Right kidney (tissue), 1 donor: ENCODE data around the gene CBX4.

ENCODE experiments used
- DNase-seq: peaks from one replicate; pipeline ENCODE4 v3.0.0-alpha.2; 2016

CBX4 gene

DNA sequence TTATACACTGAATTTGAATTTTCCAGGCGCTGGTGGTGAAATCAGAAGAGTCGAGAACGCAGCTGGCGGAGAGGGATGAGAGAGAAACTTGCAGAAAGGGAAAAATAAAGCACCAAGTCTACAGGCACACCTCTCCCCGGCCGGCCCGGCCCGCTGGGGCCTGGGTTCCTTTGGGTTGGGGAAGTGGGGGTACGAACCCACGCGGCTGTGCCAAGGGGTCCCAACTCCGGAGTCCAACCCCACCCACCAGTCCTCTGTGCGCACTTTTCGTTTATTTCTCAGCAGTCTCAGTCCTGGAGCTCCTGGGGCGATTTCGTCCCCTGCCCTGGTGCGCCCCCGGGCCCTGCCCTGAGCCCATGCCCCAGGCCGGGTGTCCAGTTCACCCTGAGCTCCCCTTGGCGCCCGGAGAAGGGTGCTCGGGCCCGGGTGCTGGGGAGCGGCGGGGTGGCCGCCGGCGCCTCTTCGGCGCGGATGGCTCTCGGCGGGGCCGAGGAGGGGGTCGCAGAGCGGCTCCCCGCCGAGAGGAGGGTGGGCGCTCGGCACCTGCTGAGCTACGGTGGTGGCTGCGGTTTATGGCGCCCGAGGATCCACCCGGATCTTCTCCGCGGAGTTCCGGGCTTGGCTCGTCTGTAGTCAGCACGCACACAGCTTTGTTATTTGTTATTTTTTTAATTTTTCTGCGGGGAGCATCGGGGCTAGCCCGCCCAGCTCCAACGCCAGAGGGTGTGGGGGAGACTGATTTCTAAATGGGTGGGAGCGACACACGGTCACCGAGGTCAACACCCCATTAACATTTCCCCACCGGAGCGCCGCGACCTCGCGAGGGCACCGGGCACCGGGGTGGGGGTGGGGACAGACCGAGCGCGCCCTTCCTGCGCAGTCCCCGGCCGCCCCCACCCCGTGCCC lies 26.6 kb downstream of the CBX4 start:
- DNase-seq = peak; percentile 80

DNA sequence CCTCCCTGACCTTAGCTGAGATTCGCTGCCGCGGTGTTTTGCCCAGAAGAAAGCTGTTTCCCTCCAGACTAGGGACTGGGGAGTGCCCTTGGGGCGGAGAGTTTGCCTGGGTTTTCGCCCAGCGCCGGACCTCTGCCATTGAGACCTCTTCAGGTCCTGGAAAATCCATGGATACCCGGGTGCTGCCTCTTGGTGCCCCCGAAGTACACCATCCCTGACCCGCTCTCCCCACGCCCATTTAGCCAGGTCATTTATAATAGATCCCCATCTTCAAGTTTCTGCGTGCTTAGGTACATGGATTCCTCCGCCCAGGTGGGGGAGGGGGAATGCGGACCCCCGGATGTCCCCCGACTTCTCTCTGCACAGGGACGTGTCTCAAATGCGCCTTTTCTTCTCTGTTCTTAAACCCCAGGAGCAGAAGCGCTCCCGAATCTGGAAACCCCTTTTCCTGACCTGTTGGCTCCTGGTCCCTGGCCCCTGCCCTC lies 27.3 kb downstream of the CBX4 start:
- DNase-seq = no peak

DNA sequence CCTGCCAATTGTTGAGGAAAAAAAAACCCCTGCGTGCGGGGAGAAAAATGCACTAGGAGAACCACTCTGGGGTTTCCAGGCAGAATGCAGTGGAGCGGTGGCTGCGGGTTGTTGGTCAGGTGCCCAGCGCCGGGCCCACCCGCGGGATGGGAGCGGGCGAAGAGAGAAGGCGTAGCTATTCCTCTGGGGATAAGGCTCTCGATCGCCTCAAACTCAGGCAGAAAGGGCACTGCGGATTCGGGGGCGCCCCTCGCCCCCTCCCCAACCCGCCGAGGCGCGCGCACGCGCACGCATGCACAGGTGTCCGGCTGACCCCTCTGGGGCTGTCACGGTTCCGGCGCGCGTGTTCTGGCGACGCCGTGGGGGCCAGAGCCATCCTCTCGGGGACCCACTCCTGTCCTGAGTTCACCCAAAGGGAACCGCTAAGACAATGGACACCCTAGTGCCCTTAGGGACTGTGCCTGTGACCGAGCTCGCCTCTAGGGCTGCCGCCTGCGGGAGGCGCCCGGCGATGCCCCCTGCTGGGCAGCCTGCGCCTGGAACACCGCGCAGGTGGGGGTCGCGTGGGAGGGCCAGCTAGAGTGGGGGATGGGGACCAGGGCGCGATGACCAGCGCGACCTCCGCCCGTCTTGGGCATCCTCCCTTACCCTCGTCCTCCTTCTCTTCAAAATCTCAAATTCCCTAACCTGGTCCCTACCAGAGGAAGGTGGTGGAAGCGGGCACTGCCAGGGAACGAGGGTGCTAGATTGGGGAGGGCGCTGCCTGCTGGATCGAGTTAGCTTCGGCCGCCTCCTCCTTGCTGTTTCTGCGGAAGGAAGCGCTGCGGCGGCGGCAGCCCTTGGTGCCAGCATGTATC lies 28.0 kb downstream of the CBX4 start:
- peak; percentile 81 for DNase-seq

DNA sequence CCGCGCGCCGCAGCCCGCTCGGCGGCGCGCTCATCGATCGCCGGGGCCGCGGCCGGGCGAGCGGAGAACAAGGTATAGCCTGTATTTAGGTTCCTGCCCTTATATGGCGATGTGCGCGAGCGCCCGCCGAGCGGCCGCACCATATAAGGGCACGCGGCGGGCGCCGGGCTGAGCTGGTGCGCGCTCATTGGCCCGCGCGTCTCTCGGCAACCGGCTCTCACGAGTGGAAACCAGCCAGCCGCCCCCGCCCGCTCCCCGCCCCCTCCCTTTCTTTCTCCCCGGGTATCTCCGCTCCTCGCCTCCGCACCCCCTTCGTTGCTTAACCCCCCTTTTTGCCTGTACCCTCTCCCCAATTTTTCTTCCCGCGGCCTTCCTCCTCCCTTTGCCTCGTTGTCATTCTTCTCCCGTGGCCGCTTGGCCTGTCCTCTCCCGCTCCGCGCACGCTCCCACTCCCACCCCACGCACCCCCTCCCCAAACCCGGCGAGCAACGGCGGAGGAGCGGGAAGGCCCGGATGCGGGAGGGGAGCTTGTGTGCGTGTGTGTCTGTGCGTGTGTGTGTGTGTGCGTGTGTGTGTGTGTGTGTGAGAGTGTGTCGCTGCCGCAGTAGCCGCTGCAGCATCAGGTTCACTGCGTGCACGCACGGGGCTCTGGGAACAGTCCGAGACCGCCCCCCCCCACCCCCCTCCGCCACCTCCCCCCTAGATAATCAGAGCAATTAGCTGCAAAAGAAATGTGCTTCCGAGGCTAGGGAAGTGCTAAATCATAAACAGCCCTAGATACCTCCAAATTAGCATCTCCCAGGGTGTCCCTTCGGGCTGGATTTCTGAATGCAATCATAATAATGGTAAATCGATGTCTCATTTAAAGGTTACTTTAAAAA lies 28.9 kb downstream of the CBX4 start:
- DNase-seq = peak; percentile 52

DNA sequence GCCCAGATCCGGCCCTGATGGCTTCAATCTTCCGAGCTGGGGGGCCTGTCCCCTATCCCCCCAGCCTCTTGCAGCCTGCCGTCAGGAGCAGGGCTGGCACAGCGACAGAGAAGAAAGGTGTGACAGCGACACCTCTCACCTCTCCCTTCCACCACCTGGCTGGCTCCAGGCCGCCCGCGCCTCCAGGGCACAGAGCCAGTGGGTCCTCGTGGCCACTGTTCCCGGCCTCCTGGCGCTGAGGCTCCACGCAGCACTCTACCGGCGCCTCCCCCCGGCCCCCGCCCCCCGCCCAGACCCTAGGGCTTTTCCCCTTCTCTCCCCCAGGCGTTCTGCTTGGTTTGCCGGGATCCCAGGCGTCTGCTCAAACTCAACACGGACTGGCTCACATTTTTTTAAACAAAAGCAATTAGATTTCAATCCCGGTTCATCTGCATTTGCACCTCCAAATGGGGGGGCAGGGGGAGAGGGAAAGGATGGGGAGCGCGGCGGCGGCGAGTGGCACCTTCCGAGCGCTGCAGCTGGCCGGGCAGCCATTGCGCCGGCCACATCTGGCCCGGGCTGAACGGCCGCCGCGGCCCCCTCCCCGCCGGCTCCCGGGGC lies 29.6 kb downstream of the CBX4 start:
- DNase-seq = no peak

DNA sequence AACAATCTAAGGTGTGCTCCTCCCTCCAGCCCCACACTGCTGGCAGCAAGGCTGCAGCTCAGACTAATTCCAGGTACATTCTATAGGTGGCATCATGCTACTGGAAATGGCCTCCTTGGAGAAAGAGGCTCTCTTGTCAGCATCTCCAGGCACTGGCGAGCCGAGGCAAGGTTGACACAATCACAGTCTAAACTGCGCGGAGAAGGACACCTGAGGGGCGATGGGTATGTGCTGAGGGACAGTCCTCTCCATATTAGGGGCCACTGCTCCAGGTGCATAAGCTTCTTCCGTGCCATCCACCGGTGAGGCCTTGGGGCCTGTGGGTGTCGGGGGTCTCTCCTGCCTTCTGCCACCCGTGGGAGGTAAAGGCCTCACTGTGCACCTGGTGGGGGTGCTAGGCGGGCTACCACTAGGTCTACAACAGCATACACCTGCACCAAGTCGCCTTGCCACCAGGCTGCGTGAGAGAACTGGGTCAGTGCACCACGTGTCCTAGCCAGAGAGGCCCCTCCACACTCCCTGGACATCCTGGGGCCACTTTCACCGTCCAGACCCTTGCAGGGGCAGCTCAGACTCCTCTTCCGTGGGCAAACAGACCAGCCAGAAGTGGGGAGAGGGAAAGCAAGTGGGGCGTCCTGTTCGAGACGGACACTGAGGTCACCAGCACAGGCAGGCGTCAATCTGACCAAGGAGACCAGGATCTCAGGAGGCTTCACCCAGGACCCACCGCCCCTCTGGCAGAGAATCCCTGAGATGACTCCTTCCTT lies 30.3 kb downstream of the CBX4 start:
- peak; percentile 54 for DNase-seq

DNA sequence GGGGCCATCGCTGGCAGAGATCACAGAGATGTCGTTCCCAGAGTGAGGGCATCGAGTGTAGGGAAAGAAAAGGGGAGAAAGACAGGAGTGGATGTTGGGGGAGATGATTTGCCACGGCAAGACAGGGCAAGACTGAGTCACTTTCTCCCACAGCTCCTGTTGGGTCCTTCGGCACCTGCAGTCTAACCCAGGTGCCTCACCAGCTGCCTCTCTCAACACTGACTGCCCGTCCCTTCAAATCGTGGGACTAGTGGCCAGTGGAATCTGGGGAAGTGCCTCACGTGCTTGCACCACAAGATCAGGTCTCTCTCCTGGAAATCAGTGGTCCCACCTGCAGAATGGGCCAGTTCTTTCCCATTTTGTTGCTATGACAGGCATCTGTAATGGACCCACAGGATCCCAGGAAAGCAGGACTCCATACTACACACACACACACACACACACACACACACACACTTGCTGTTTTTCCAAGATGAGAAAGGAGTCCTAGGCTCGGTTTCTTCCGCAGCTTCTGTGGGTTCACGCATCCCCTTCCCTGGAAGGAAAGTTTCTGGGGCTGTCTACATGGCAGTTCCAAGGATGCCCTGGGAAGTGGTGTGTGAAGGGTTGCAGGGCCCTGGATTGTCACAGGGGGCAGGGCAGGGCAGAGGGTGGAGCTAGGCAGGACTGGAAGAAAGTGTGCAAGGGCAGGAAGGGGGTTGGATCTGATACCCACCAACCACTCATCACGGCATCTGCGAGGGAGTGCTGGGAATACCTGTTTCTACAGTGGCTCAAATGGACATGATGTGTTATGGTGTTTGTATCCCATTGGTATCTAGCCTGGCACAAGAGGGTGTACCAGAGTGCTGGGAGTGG lies 32.1 kb downstream of the CBX4 start:
- no peak for DNase-seq

DNA sequence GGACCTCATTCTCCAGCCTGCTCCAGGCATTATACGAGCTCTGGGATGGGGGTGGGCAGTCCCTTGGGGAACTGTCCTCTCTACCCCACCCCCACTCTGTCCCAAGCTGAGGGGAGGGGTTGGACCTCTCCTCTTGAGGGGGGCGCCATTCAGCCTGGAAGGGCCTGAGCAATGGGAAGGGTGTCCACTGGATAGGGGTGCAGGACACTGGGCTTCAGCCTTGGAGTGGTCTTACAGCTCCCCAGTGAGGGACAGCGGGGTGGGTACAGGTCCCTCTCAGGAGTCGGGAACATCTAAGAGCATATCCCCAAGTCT lies 32.8 kb downstream of the CBX4 start:
- DNase-seq = no peak

DNA sequence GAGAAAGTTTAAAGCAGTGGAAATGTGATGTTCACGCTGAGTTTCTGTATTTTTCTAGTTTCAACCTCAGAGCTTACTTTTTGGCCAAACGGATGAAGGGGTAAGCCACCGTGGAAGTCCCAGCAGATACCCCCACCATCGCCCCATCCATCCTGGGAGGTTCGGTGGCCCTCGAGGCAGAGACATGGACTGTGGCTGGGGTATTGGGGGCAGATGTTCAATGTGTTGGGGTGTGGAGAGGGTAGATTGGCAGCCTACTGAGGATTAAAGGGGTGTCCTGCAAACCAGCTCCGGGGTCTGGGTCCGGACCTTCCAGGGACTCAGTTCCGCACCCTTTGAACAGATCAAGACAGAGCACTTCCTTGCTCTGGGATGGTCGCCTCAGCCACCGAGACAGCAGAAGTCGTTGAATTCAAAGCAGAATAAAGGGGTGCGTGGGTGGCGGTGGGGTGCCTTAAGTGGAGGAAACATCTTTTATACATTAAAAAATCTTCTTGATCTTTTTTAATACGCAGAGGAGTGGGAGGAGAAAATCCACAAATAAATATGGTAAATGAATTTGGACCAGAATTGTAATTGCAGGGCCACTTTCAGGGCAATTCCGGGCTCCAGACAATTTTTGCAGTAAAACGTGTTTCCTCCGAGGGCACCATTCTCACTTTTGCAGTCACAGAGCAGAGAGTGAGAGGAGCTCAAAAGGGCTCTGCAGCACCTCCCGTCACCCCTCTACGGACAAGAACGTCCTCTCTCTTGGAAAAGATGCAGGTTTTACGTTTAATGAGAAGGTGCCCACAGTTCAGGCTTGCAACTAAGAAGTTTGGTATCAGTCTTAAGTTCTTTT lies 34.2 kb downstream of the CBX4 start:
- no peak for DNase-seq

DNA sequence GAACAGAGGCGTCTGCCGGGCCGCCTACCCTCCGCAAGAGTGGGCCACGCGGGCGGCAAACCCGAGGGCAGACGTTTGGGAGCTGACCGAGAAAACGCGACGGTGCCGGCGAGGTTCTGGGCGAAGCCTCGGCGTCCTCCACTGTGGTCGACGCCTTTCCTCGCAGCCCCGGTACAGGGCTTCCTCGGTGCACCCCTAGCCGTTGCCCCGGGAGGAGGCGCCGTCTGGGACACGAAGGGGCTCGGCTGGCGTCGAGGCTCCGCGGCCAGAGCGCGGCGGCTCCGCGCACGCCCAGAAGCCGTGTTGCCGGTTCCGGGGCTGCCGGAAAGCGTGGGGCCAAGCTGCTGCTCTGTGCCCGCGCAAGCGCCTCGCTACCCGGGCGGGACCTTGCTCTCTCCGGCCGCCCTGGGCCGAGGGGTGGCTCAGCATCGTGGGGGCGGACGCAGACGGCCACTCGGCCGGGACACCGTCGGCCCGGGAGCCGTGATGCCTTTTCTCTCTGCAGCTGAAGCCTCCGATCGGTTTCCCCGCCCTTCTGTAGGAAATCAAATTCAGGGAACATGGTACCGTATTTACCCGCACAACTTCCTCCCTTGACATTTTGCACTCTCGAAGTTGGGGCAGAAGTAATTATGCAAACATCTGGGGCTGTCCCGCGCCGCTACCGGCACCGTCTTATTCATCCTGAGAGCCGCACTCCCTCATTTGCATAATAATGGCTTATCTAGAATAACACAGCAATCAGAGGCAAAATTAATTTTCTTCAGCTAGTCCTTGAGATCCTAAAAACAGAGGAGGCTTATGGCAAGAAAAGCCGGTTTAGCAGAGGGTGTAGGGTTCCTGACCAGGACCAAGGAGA lies 35.0 kb downstream of the CBX4 start:
- DNase-seq = peak; percentile 84

DNA sequence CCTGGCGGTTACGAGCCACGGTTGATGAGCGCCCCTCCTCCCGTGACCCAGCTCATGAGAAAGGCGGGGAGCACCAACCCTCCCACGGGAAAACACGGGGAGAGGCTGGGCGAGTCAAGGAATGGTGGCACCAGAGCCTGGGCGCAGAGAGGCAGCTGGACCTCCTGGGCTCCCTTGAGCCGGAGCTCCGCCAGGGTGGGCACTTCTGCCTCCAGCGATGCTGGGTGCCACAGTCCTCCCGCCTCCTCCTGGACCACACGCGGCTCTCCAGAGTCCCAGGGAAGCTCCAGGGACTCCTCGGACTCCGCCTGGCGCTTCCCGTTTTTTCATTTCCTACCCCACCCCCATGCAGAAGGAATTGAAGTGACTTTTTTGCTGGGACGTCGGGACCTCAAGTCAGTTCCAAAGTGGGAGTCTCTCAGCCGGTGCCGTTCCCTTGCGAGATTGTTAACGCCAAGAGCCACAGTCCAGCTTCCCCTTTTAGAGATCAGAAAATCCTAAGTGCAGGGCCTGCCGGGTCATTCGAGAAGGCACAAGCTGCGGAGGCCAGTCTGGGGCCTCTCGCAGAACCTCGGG lies 35.7 kb downstream of the CBX4 start:
- DNase-seq = peak; percentile 59

DNA sequence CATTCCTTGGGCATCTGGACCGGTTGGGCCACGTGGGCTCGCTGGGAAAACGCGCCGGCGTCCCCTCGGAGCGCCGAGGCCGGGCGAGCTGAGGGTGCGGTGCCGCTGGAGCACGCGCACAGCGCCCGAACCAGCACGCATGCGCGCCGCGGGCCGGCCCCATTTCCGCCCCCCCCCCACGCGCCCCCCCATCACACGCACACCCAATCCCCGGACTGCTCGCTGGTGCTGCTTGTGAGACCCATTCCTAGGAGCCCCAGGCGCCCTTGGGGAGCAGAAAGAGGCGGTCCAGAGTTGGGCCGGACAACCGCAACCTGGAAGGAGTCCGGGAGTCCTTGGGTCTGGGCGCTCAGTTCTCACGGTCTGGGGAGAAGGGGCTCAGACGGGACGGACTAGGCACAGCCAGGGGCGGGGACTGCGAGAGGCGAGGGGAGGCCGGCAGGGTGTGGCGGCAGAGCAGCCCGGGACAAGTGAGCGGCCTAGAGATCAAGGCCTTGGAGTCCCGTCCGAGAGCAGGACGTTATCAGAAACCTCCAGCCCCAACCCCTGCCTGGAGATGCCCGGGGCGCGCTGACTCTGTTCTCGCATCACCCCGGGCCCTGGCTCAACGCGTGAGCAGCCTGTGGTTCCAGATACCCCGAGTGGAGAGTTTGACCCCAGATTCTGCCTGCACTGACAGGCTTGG lies 36.4 kb downstream of the CBX4 start:
- peak; percentile 38 for DNase-seq

DNA sequence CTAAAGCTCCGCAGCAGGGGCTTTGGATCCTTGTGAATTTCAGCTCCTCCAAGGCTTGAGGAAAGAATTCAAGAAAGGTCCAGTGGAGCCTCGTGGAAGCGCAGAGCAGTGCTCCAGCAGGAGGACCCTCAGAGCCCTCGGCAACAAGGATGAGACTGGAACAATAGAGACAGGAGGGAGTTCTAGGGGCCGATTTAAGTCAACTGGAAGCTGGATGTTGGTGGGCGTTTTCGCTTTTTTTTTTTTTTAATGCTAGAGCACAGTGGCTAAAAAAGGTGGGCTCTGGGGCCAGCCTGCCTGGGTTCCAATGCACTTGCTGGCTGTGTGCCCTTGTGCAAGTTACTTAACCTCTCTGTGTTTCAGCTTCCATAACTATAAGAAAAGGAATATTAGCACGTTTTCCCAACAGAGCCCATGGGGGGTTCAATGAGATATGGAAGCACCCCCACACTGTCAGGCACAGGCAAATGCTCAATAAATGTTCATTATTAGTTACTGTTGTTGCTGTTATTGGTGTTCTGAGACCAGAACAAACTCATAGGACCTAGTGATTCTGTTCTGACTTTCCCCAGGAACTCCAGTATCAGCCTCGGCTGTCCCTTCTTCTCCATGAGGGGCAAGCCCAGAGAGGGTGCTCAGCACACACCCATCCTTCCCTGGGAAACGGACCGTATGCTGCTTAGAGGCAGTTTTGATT lies 37.1 kb downstream of the CBX4 start:
- no peak for DNase-seq

DNA sequence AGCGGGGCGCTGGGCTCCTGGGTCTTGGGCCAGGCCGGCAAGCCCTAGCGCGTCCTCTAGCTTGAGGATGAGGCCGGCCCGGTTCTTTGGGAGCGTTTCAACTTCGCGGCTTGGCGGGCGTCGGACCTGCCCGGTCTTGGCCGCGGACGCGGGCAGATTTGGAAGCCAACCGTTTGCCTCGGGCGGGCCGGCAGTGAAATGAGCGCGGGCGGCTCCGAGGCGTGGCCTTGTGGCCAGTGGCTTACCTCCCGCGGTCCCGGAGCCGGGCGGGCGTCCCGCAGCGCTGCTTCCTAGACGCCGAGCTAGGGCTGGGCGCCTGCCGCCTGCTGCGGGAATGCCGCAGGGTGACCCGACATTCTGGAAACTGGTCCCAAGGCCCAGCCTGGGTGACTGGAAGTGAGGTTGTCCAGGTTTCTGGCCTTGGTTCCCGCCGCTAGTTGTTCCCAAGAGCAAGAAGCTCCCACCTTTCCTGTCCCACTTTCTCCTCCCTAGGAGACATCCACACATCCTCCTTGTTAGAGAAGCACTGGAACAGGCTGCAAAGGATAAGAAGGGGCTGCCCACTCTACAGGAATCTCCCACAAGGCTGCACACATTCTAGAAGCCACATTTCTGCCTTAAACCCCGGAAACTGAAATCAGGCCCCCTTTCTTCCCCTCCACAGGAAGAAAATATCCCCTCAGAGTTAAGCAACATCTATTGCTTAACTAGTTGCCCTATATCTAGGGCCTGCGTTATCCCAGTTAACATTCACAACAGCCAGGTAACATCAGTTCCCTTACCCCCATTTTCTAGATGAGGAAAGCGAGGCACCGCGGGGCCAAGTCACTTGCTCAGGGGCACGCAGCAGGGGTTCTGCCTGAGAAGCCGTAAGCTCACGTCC lies 37.8 kb downstream of the CBX4 start:
- peak; percentile 72 for DNase-seq
